Measurements from ENCODE around the gene PRKCH. TPM values are rescaled to one million over a fixed set of nuclear protein-coding genes. Genes with fewer than 3 reads are reported as not detected.

Gene PRKCH
- total RNA-seq, 1 experiment from 2014 or later: 5.2 TPM

DNA sequence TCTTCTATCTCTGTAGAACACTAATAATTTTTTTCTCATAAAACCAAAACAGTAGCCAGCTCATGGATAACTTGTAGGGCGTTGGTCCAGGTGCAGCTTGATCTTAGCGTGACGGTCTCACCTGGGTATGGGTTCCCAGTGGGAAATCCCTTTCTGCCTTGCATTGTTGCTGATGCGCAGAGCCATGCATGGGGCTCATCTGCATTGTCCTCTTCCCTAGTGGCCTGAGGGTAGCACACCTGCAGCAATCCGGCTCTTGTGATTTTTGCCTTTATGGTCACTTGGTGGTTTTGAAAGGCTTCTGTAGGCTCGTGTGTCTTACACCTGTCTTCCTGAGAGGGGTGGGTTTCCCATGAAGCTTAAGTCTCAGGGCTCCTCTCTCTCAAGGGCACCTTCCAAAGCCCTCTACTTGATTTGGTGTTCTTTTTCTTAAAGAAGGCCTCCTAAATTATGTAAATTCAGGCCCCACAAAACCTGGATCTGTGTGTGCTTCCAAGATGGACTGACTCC lies 130.6 kb downstream of the PRKCH start:
- H3T11ph ChIP-seq (ENCODE audit: low read length): no peak overlapping the region
- H3K9me3 ChIP-seq (ENCODE audit: control insufficient read depth, low read depth, low read length): no peaks in the 10 kb centered on the region
- H3K27me3 ChIP-seq (ENCODE audit: insufficient read depth, low read length): no peaks in the 10 kb centered on the region
- H3K18ac ChIP-seq (ENCODE audit: insufficient read length, low read depth, low read length): no peak overlapping the region
- Mint-ChIP-seq H3K27ac (no peak overlapping the region), H3K36me3 (ENCODE audit: insufficient read depth in 1 of 3, low read depth in 3 of 3) (no peaks in the 10 kb centered on the region), H3K27me3 (ENCODE audit: low read depth) (no peaks in the 10 kb centered on the region), H3K4me3 (no peak overlapping the region), H3K4me1 (peaks cover 2 to 14% of the 10 kb centered on the region in 2 experiments; a peak in 3 of 4 replicates), H3K9me3 (no peaks in the 10 kb centered on the region)
- no peak overlapping the region for H2BK5ac ChIP-seq (ENCODE audit: insufficient read length, low read length)
- WGBS (ENCODE audit: extremely low coverage, insufficient read length, low lambda C conversion rate): no CpG with 5 or more reads among the region's 6 CpGs
- no peak overlapping the region for H3K4me2 ChIP-seq (ENCODE audit: insufficient read depth, insufficient read length, low read length)
- H3K9ac ChIP-seq (ENCODE audit: extremely low read depth, insufficient read length, low read length): no peak overlapping the region
- no peak overlapping the region for H4K5ac ChIP-seq (ENCODE audit: insufficient read length, low read depth, low read length)
- H3K79me1 ChIP-seq (ENCODE audit: insufficient read depth, low read depth, low read length, poor library complexity, severe bottlenecking): no peaks in the 10 kb centered on the region
- no peaks in the 10 kb centered on the region for H3K4me1 ChIP-seq (ENCODE audit: insufficient read depth, low read length)
- H4K20me1 ChIP-seq (ENCODE audit: control insufficient read depth, insufficient read depth, insufficient read length): no peaks in the 10 kb centered on the region
- no peak overlapping the region for H3K23ac ChIP-seq (ENCODE audit: insufficient read length, low read depth, low read length)
- H4K91ac ChIP-seq (ENCODE audit: insufficient read length, low read depth, low read length): no peak overlapping the region
- no peak overlapping the region for H2BK20ac ChIP-seq (ENCODE audit: low read depth, low read length, poor library complexity, severe bottlenecking)
- H2AK5ac ChIP-seq (ENCODE audit: insufficient read length, low read length): no peak overlapping the region
- H2BK15ac ChIP-seq (ENCODE audit: low read depth, low read length): no peak overlapping the region
- no peak overlapping the region for H3K14ac ChIP-seq (ENCODE audit: insufficient read depth, low read length)
- H4K8ac ChIP-seq (replicated peaks; ENCODE audit: insufficient read length, low read depth, low read length): no peak overlapping the region
- no peak overlapping the region for H2BK120ac ChIP-seq (ENCODE audit: low read depth, low read length, poor library complexity, severe bottlenecking)
- H3K56ac ChIP-seq (ENCODE audit: insufficient read length, low read depth, low read length): no peak overlapping the region
- no peak overlapping the region for H3K4ac ChIP-seq (ENCODE audit: low read depth, low read length)
- H3K79me2 ChIP-seq (ENCODE audit: insufficient read depth, low read length): no peaks in the 10 kb centered on the region
- H3K23me2 ChIP-seq (ENCODE audit: insufficient read length, low read depth, low read length, poor library complexity, severe bottlenecking): no peaks in the 10 kb centered on the region
- DNase-seq: no peak
- TF ChIP-seq CTCF (conservative IDR thresholded peaks at IDR 0.05): no peak
- no peak overlapping the region for H2AFZ ChIP-seq (ENCODE audit: low read length)
- no peak overlapping the region for H3K27ac ChIP-seq (ENCODE audit: insufficient read length, low read depth, low read length)
- no peak overlapping the region for H2BK12ac ChIP-seq (ENCODE audit: insufficient read length, low read depth, low read length)
